Gastroesophageal sphincter (tissue), 4 donors: Measurements from ENCODE around the gene IBA57. TPM values are rescaled to one million over a fixed set of nuclear protein-coding genes. Genes with fewer than 3 reads are reported as not detected.

ENCODE experiments used
- ATAC-seq: fragments of 150-250 bp; one replicate; pipeline ENCODE4 v1.9.1; 2016; ENCODE audit warnings: mild to moderate bottlenecking, moderate library complexity
- H3K27ac ChIP-seq, 4 donors: fragments of 200-600 bp; sonication (generic) in 3 of 4; 1 replicate in 3 of 4; 2 replicates in 1 of 4; pipeline ENCODE4 v1.5.1; 2016 to 2019
- H3K27me3 ChIP-seq: fragments of 200-600 bp; sonication (generic); one replicate; pipeline ENCODE4 v1.5.1; 2019
- H3K36me3 ChIP-seq, 2 donors: fragments of 200-600 bp; sonication (generic); one replicate each; pipeline ENCODE4 v1.5.1; 2019; ENCODE audit warnings: control low read depth in 1 of 2
- H3K4me1 ChIP-seq, 3 donors: fragments of 200-600 bp; sonication (generic); 1 replicate in 2 of 3; 2 replicates in 1 of 3; pipeline ENCODE4 v1.5.1; 2016 to 2019; ENCODE audit warnings: control low read depth in 2 of 3
- H3K4me3 ChIP-seq, 2 donors: fragments of 200-600 bp; sonication (generic); one replicate each; pipeline ENCODE4 v1.5.1; 2019; ENCODE audit warnings: mild to moderate bottlenecking in 1 of 2, moderate library complexity in 1 of 2
- H3K9me3 ChIP-seq, 3 donors: fragments of 200-600 bp; sonication (generic); one replicate each; pipeline ENCODE4 v1.5.1; 2017 to 2019; ENCODE audit warnings: control low read depth in 2 of 3
- EP300 ChIP-seq: sonication (generic); formaldehyde crosslinking; IDR thresholded peaks from one replicate; pipeline ENCODE4 v1.6.1; 2017; ENCODE audit warnings: antibody characterized with exemption, mild to moderate bottlenecking
- POLR2A ChIP-seq, 2 donors: fragments of 450-650 bp; IDR thresholded peaks; one replicate each; pipeline ENCODE4 v1.6.1; 2017; ENCODE audit warnings: antibody characterized with exemption in 2 of 2, mild to moderate bottlenecking in 2 of 2, moderate library complexity in 1 of 2
- POLR2AphosphoS5 ChIP-seq: sonication (generic); formaldehyde crosslinking; IDR thresholded peaks from one replicate; pipeline ENCODE4 v1.6.1; 2017; ENCODE audit warnings: antibody characterized with exemption
- WGBS, 2 donors: methylation state at CpG; one replicate each; pipeline ENCODE4 v1.1.5; 2018; ENCODE audit warnings: low coverage in 1 of 2; 5-methylcytosine and 5-hydroxymethylcytosine counted together
- total RNA-seq, 4 donors: library from RNA; depleted of rRNA; stranded (reverse); fragments of >200 nt; gene quantifications; one replicate each; pipeline ENCODE4 v1.1.0, GENCODE V29; 2016
- TF ChIP-seq, protein P1 (sequence below), 4 experiments: fragments of 200-600 bp in 2 of 4; fragments of 450-650 bp in 2 of 4; sonication (generic) in 1 of 4; IDR thresholded peaks; one replicate each; pipeline ENCODE4 v1.5.1; 2017 to 2019; ENCODE audit warnings: antibody characterized with exemption in 4 of 4, mild to moderate bottlenecking in 2 of 4, moderate library complexity in 2 of 4

Gene IBA57
- total RNA-seq, 4 donors from 2014 or later: 4.2 to 11.3 (median 7.4) TPM

DNA sequence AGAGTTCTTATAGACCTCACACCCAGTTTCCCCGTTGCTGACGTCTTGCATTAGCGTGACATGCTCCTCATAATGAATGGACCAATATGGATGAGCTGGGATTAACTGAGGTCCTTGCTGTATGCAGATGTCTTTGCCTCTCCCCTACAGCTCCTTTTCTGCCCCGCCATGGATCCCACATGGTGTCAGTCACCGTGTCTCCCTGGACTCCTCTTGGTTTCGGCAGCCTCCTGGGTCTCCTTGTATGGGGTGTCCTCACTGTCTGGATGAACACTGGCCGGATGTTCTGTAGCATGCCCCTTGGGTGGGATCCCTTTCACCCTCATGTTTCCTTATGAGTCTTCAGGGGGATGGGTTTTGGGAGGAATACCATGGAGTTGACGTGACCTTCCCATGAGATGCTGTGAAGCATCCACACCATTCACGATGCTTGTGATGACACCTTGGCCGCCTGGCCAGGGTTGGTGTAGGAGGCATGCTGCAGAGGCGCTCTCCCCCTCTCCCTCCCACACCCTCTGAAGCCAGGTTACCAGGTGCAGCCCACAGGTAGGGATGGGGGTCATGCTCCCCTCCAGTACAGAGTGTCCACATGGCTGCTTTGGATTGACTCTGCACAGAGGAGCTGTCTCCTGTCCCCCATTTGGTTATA lies 11.5 kb upstream of the IBA57 start:
- Histone ChIP-seq H3K4me1 (peaks cover 6 to 64% (median 33%) of the 10 kb centered on the region in 3 donors), H3K9me3 (no peaks in the 10 kb centered on the region), H3K36me3 (peaks cover 0 to under 1% of the 10 kb centered on the region in 2 donors), H3K4me3 (no peak overlapping the region), H3K27me3 (no peaks in the 10 kb centered on the region), H3K27ac (no peak overlapping the region)
- WGBS, 2 donors: 88 to 94% methylated on average over 3 to 10 of the region's 11 CpGs
- TF ChIP-seq, protein P1, sequence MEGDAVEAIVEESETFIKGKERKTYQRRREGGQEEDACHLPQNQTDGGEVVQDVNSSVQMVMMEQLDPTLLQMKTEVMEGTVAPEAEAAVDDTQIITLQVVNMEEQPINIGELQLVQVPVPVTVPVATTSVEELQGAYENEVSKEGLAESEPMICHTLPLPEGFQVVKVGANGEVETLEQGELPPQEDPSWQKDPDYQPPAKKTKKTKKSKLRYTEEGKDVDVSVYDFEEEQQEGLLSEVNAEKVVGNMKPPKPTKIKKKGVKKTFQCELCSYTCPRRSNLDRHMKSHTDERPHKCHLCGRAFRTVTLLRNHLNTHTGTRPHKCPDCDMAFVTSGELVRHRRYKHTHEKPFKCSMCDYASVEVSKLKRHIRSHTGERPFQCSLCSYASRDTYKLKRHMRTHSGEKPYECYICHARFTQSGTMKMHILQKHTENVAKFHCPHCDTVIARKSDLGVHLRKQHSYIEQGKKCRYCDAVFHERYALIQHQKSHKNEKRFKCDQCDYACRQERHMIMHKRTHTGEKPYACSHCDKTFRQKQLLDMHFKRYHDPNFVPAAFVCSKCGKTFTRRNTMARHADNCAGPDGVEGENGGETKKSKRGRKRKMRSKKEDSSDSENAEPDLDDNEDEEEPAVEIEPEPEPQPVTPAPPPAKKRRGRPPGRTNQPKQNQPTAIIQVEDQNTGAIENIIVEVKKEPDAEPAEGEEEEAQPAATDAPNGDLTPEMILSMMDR (IDR thresholded peaks at IDR 0.05): no peak
- TF ChIP-seq EP300 (no peak), POLR2AphosphoS5 (no peak), POLR2A (IDR thresholded peaks at IDR 0.05) (no peak)
- no peak for ATAC-seq

DNA sequence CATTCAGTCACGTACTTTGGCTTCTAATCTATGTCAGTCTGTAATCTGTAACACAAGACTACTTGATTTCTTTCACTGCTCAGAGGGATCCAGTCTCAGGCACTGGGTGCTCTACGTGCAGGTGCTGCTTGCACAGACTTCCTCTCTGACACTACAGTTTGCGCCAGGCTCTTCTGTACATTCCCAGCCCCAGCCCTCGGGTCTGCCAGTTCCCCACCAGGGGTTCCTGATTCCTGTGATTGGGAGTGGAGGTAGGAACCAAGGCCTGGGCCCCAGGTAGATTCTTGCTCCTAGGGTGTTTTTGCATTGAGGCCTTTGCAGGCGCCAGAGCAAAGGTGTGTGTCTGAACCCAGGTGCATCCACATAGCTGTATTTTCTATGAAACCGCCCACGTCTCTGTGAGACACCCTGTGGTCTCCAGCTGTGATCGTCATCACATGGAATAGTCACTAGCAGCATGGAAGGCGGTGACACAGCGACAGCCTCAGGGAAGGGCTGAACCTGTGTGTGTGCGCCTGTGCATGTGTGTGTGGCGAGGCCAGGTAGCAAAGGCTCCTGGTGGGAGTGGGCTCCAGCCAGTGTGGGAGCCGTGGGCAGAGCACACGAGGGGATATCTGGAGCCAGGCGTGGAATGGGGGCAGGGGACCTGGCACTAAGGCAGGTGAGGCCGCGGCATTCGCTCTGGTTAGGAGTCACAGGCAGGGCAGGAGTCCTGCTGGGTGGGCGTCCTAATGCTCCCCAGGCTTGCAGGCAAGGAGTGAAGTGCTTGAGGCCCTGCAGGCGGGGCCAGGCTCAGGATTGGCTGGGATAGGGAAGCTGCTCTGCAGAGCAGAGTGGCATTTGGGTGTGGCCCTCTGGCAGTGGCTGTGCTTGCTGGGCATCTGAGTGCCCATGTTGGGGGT lies 10.7 kb upstream of the IBA57 start:
- H3K4me3 ChIP-seq: no peak overlapping the region
- H3K27me3 ChIP-seq: no peaks in the 10 kb centered on the region
- ATAC-seq: no peak
- WGBS, 2 donors: 89 to 97% methylated on average over 6 to 9 of the region's 20 CpGs
- no peaks in the 10 kb centered on the region for H3K36me3 ChIP-seq
- H3K4me1 ChIP-seq: peaks cover 6 to 64% (median 25%) of the 10 kb centered on the region in 3 donors
- no peak overlapping the region for H3K27ac ChIP-seq
- TF ChIP-seq, protein P1 (IDR thresholded peaks at IDR 0.05): no peak
- TF ChIP-seq EP300 (no peak), POLR2AphosphoS5 (no peak), POLR2A (IDR thresholded peaks at IDR 0.05) (no peak)
- no peaks in the 10 kb centered on the region for H3K9me3 ChIP-seq

DNA sequence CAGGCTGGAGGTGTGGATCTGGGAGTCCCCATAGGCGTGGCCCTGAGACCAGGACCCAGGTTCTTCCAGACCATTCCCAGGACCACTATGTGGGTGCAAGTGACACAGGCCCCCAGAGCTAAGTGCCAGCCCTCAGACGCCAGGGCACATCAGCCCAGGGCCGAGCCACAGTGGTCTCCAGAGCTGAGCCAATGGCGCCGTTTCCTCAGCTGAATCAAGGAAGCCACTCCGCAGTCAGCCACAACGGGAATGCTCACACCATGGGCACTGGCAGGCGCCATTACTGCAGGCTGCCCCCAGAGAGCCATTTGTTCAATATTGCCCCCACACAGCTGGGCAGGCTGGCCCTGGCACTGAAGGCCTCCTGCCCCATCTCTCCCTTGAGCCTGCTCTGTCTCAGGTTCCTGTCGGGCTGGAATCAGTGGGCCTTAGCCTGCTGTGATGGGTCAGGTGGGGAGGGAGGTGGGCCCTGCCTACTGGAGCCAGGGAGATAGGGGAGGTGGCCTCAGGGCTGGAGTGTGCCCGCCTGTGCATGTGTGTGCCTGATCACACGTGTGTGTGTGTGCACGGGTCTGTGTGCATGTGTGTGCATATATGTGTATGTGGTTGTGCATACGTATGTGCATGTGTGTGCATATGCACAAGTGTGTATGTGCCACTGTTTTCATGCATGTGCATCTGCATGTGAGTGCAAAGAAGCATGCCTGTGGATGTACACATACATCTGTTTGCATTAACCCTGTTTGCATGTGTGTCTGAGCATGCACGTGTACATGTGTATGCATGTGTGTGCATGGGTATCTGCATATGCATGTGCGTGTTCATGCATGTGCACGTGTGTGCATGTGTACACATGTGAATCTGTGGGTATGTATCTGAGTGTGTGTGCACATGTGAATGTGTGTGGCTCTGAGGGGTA lies 9.7 kb upstream of the IBA57 start:
- Histone ChIP-seq H3K27me3 (no peaks in the 10 kb centered on the region), H3K27ac (no peak overlapping the region), H3K4me1 (peaks cover 6 to 61% (median 19%) of the 10 kb centered on the region in 3 donors), H3K9me3 (no peaks in the 10 kb centered on the region), H3K4me3 (no peak overlapping the region), H3K36me3 (no peaks in the 10 kb centered on the region)
- no peak for ATAC-seq
- TF ChIP-seq POLR2AphosphoS5 (no peak), EP300 (no peak), POLR2A (IDR thresholded peaks at IDR 0.05) (no peak)
- TF ChIP-seq, protein P1 (IDR thresholded peaks at IDR 0.05): no peak
- 80 to 83% methylated on average over 3 of the region's 16 CpGs for WGBS, 2 donors

DNA sequence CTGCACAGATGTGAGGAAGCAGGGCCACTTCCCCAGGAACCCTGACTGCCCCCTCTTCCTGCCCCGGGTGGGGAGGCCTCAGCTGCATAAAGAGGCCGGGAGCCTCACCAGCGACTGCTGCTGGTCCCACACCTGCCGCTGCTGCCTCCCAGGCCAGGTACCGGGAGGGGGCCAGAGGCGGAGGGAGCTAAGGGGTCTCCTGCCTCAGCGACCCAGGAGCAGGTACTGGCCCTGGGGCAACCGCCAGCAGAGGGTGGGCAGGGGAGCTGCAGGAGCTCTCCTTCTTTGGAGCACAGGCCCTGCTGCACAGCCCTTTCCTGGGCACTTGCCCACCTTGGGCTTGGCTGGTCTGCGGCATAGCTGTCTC lies 9.1 kb upstream of the IBA57 start:
- Histone ChIP-seq H3K4me1 (peaks cover under 1 to 61% (median 12%) of the 10 kb centered on the region in 3 donors), H3K36me3 (no peaks in the 10 kb centered on the region), H3K27ac (no peak overlapping the region), H3K4me3 (no peak overlapping the region), H3K27me3 (peaks cover under 1% of the 10 kb centered on the region), H3K9me3 (no peaks in the 10 kb centered on the region)
- no peak for ATAC-seq
- WGBS, 2 donors: no CpG with 5 or more reads among the region's 9 CpGs
- TF ChIP-seq EP300: no peak
- TF ChIP-seq POLR2AphosphoS5: no peak
- TF ChIP-seq, protein P1 (IDR thresholded peaks at IDR 0.05): no peak
- no peak for TF ChIP-seq POLR2A (IDR thresholded peaks at IDR 0.05)
